PC-3 (cell line): Measurements from ENCODE around the gene ERCC3. TPM values are rescaled to one million over a fixed set of nuclear protein-coding genes. Genes with fewer than 3 reads are reported as not detected.

Experiments used
- ATAC-seq: fragments of 200-7000 bp; cut with Tn5 transposase; 2 replicates; pipeline ENCODE4 v1.9.1; 2020; ENCODE audit warnings: mild to moderate bottlenecking, moderate library complexity
- BruUV-seq: library from RNA; stranded (reverse); fragments of 400-500 nt; replicated peaks from 2 replicates; lab custom pipeline; 2021; lab: Mats Ljungman, UMichigan
- CTCF ChIA-PET: fragments of 300-600 bp; sonication (Branson Sonifier 250); formaldehyde crosslinking; loops from one replicate; lab custom pipeline; 2022; ENCODE audit warnings: antibody characterized with exemption; lab: Charles Lee
- POLR2A ChIA-PET: fragments of 300-600 bp; sonication (Branson Sonifier 250); formaldehyde crosslinking; loops from one replicate; lab custom pipeline; 2022; ENCODE audit warnings: antibody characterized with exemption; ENCODE audit not compliant: unreplicated experiment; lab: Charles Lee
- DNase-seq: peaks from one replicate; pipeline ENCODE4 v3.0.0-alpha.2; 2015
- H2AFZ ChIP-seq: fragments of 300-600 bp; sonication (generic); 2 replicates; pipeline ENCODE4 v1.6.0; 2016; ENCODE audit warnings: antibody characterized with exemption, low read length
- H3F3A ChIP-seq: fragments of 300-600 bp; sonication (generic); one replicate; pipeline ENCODE4 v1.6.0; 2017; ENCODE audit warnings: antibody characterized with exemption, low read length, control low read depth, mild to moderate bottlenecking; ENCODE audit not compliant: unreplicated experiment
- H3K27ac ChIP-seq: fragments of 300-600 bp; sonication (generic); 2 replicates; pipeline ENCODE4 v1.5.1; 2016; ENCODE audit warnings: mild to moderate bottlenecking, low read length
- H3K27me3 ChIP-seq: fragments of 300-600 bp; sonication (generic); 2 replicates; pipeline ENCODE4 v1.6.1; 2016; ENCODE audit warnings: low read length, mixed read lengths
- H3K36me3 ChIP-seq: fragments of 300-600 bp; sonication (generic); 2 replicates; pipeline ENCODE4 v1.6.1; 2016; ENCODE audit warnings: low read depth, mixed run types, low read length, mixed read lengths
- H3K4me1 ChIP-seq: fragments of 300-600 bp; sonication (generic); 2 replicates; pipeline ENCODE4 v1.5.1; 2016; ENCODE audit warnings: low read length; ENCODE audit not compliant: insufficient read depth
- H3K4me2 ChIP-seq: fragments of 300-600 bp; sonication (generic); 2 replicates; pipeline ENCODE4 v1.6.0; 2016; ENCODE audit warnings: low read length
- H3K4me3 ChIP-seq: fragments of 300-600 bp; sonication (generic); 2 replicates; pipeline ENCODE4 v1.5.1; 2016; ENCODE audit warnings: mild to moderate bottlenecking, low read length, mixed read lengths
- H3K79me2 ChIP-seq: fragments of 300-600 bp; sonication (generic); 2 replicates; pipeline ENCODE4 v1.6.1; 2017; ENCODE audit warnings: low read length, mixed read lengths
- H3K9ac ChIP-seq: fragments of 300-600 bp; sonication (generic); 2 replicates; pipeline ENCODE4 v1.6.0; 2016; ENCODE audit warnings: mild to moderate bottlenecking, low read length
- H3K9me2 ChIP-seq: fragments of 300-600 bp; sonication (generic); replicated peaks from 2 replicates; pipeline ENCODE4 v1.6.1; 2016; ENCODE audit warnings: mixed run types, low read length, mixed read lengths
- H3K9me3 ChIP-seq: fragments of 300-600 bp; sonication (generic); 2 replicates; pipeline ENCODE4 v1.6.1; 2016; ENCODE audit warnings: low read length, mixed read lengths
- H4K20me1 ChIP-seq: fragments of 300-600 bp; sonication (generic); 2 replicates; pipeline ENCODE4 v1.6.1; 2016; ENCODE audit warnings: low read length, mixed read lengths
- EZH2 ChIP-seq: fragments of 300-600 bp; sonication (generic); IDR thresholded peaks from one replicate; pipeline ENCODE4 v1.6.1; 2017; ENCODE audit warnings: antibody characterized with exemption, mild to moderate bottlenecking, low read length; ENCODE audit not compliant: unreplicated experiment
- EZH2phosphoT487 ChIP-seq: fragments of 300-600 bp; sonication (generic); IDR thresholded peaks from 2 replicates; pipeline ENCODE4 v1.6.1; 2018; ENCODE audit warnings: mild to moderate bottlenecking, antibody characterized with exemption, low read length, borderline replicate concordance
- intact Hi-C: fragments of 100-400 bp; cut with micrococcal nuclease; formaldehyde crosslinking; loops from 2 replicates; pipeline ENCODE4 v1.9.0; 2023
- total RNA-seq: library from RNA; depleted of rRNA; stranded (reverse); fragments of >200 nt; gene quantifications from 2 replicates; pipeline ENCODE4 v1.2.3, GENCODE V29; 2014
- TF ChIP-seq, protein P1 (sequence below): fragments of 300-600 bp; sonication (generic); conservative IDR thresholded peaks from 2 replicates; pipeline ENCODE4 v1.5.1; 2017; ENCODE audit warnings: antibody characterized with exemption, low read depth, mild to moderate bottlenecking, low read length

ERCC3 gene
- total RNA-seq, 1 experiment from 2014 or later: 39.0 TPM

DNA sequence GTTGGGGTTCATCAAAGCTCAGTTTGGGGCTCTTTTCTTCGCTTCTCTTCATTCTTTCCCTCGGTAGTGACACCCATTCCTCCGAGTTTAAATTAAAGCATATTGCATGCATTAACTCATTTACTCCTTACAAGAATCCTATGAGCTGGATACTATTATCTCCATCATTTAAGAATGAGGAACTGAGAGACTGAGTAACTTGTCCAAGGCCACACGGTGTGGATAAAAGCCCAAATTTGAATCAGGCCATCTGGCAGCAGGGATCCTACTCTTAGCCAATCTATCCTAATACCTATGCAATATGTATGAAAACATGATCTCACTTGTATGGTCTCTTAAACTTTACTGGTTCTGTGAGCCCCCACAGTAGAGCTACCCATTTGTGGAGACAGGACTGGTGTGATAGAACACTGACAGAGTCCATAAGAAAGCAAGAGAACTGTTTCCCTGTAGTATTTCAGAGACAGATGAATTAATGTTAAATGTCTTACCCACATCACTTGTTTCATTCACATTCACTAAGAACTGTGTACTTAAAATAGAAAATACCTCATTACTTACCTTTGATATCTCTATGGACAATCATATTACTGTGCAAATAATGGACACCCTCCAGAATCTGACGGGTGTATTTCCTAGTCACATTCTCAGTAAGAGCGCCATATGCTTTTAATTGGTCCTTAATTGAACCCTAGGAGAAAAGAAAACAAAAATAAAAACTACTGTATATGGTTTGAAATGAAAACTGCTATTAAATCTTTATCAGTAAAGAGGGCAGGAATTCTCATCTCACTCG, 20.4 kb upstream of the ERCC3 start:
- H3K27ac ChIP-seq: peak overlapping the region; percentile 40
- H3K79me2 ChIP-seq: no peaks in the 10 kb centered on the region
- no peaks in the 10 kb centered on the region for H3F3A ChIP-seq
- no peak overlapping the region for H3K4me2 ChIP-seq
- H3K27me3 ChIP-seq: no peaks in the 10 kb centered on the region
- peaks cover 8% of the 10 kb centered on the region for H3K4me1 ChIP-seq
- no peak overlapping the region for H3K9ac ChIP-seq
- BruUV-seq: no TSS peak
- no peaks in the 10 kb centered on the region for H3K9me3 ChIP-seq
- CTCF ChIA-PET: no interaction called here
- intact Hi-C loops: no loop called here
- no peaks in the 10 kb centered on the region for H3K9me2 ChIP-seq
- H3K36me3 ChIP-seq: peaks cover 43% of the 10 kb centered on the region
- POLR2A ChIA-PET: no interaction called here
- no peak overlapping the region for H3K4me3 ChIP-seq
- DNase-seq (no peak), ATAC-seq (no peak)
- H2AFZ ChIP-seq: no peak overlapping the region
- TF ChIP-seq, protein P1, sequence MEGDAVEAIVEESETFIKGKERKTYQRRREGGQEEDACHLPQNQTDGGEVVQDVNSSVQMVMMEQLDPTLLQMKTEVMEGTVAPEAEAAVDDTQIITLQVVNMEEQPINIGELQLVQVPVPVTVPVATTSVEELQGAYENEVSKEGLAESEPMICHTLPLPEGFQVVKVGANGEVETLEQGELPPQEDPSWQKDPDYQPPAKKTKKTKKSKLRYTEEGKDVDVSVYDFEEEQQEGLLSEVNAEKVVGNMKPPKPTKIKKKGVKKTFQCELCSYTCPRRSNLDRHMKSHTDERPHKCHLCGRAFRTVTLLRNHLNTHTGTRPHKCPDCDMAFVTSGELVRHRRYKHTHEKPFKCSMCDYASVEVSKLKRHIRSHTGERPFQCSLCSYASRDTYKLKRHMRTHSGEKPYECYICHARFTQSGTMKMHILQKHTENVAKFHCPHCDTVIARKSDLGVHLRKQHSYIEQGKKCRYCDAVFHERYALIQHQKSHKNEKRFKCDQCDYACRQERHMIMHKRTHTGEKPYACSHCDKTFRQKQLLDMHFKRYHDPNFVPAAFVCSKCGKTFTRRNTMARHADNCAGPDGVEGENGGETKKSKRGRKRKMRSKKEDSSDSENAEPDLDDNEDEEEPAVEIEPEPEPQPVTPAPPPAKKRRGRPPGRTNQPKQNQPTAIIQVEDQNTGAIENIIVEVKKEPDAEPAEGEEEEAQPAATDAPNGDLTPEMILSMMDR: no peak
- TF ChIP-seq EZH2phosphoT487 (no peak), EZH2 (no peak)
- H4K20me1 ChIP-seq: no peaks in the 10 kb centered on the region

DNA sequence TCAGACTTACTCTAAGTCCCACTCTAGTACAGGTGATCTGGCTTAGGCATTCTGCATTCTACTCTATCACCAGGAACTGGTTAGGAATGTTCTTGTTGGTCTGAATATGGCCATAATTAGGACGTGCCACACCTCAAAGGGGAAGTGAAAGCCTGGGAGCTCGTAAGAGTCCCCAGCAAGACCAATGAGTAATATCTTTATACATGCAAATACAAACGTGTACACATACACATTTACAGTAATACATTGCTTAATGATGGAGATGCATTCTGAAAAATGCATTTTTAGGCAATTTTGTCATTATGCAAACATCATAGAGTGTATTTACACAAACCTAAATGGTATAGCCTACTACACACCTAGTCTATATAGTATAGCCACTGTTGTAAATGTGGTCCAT, 19.5 kb upstream of the ERCC3 start:
- POLR2A ChIA-PET: no interaction called here

DNA sequence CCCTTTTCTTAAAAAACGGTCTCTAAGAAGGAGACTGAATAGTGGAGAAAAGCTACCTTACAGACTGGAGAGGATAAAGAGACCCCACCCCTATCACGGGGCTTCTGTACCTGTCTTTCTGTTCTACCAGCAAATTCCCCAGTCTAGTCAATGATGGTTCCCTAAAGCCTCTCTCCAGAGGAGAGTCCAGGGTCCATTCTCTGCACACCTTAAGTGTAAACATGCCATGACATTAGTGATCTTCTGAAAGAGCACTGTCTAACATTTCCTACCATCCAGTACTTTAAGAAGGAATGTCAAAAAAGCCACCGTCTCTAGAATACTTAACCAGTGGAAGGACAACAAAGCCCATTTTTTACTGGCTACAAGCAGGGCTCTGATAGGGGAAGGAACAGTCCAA, 17.0 kb upstream of the ERCC3 start:
- no peaks in the 10 kb centered on the region for H3K27me3 ChIP-seq
- no peak overlapping the region for H3K4me2 ChIP-seq
- no peaks in the 10 kb centered on the region for H3K9me3 ChIP-seq
- no TSS peak for BruUV-seq
- H4K20me1 ChIP-seq: no peaks in the 10 kb centered on the region
- DNase-seq: no peak
- no peak for ATAC-seq
- H3K9me2 ChIP-seq: no peaks in the 10 kb centered on the region
- ChIA-PET CTCF (no interaction called here), POLR2A (no interaction called here)
- no peaks in the 10 kb centered on the region for H3K79me2 ChIP-seq
- peaks cover 39% of the 10 kb centered on the region for H3K36me3 ChIP-seq
- no peak overlapping the region for H3K27ac ChIP-seq
- H3K9ac ChIP-seq: no peak overlapping the region
- H2AFZ ChIP-seq: no peak overlapping the region
- no peak overlapping the region for H3K4me3 ChIP-seq
- TF ChIP-seq, protein P1: no peak
- intact Hi-C loops: no loop called here
- no peaks in the 10 kb centered on the region for H3F3A ChIP-seq
- H3K4me1 ChIP-seq: peaks cover 13% of the 10 kb centered on the region

More for the DNA sequence above, 19.5 kb upstream of the ERCC3 start:
- H3F3A ChIP-seq: no peaks in the 10 kb centered on the region
- CTCF ChIA-PET: no interaction called here
- H4K20me1 ChIP-seq: no peaks in the 10 kb centered on the region
- DNase-seq (peak; percentile 47), ATAC-seq (peak; percentile 94)
- H3K4me2 ChIP-seq: no peak overlapping the region
- H2AFZ ChIP-seq: no peak overlapping the region
- peaks cover 38% of the 10 kb centered on the region for H3K36me3 ChIP-seq
- no peak for TF ChIP-seq EZH2
- TF ChIP-seq EZH2phosphoT487: no peak
- TF ChIP-seq, protein P1: no peak
- no peaks in the 10 kb centered on the region for H3K27me3 ChIP-seq
- H3K9me3 ChIP-seq: no peaks in the 10 kb centered on the region
- peak overlapping the region; percentile 74 for H3K27ac ChIP-seq
- BruUV-seq: no TSS peak
- peaks cover 8% of the 10 kb centered on the region for H3K4me1 ChIP-seq
- H3K9ac ChIP-seq: no peak overlapping the region
- no peak overlapping the region for H3K4me3 ChIP-seq
- intact Hi-C loops: no loop called here
- H3K79me2 ChIP-seq: no peaks in the 10 kb centered on the region
- H3K9me2 ChIP-seq: no peaks in the 10 kb centered on the region
